ENCODE data around the gene ARMC8.

DNA sequence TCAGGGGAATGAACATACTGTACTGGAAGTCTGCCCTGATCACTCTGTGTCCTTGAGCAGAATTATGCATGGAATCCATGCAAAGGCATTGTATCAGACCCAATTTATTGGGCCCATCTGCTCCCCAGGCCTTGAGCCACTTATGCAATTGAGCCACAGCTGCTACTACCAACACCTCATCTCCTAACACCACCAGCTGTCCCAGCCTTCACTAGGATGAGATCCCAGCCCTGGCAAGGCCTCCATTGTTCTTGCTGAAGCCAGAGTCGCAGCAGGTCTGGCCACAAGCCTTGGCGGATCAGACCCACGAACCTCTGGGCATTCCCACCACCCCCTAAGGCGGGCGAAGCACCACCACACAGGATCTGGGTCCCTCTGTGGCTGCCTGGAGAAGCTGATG is 151.7 kb downstream of the ARMC8 start:
- TF ChIP-seq KDM5A (IDR thresholded peaks at IDR 0.05): no peak
- TF ChIP-seq, protein P1, sequence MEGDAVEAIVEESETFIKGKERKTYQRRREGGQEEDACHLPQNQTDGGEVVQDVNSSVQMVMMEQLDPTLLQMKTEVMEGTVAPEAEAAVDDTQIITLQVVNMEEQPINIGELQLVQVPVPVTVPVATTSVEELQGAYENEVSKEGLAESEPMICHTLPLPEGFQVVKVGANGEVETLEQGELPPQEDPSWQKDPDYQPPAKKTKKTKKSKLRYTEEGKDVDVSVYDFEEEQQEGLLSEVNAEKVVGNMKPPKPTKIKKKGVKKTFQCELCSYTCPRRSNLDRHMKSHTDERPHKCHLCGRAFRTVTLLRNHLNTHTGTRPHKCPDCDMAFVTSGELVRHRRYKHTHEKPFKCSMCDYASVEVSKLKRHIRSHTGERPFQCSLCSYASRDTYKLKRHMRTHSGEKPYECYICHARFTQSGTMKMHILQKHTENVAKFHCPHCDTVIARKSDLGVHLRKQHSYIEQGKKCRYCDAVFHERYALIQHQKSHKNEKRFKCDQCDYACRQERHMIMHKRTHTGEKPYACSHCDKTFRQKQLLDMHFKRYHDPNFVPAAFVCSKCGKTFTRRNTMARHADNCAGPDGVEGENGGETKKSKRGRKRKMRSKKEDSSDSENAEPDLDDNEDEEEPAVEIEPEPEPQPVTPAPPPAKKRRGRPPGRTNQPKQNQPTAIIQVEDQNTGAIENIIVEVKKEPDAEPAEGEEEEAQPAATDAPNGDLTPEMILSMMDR (IDR thresholded peaks at IDR 0.05): no peak
- TF ChIP-seq MAX (IDR thresholded peaks at IDR 0.05): no peak
- TF ChIP-seq NFE2L2 (conservative IDR thresholded peaks at IDR 0.05; ENCODE audit: low read length): no peak
- no peak for TF ChIP-seq MAZ (IDR thresholded peaks at IDR 0.05; ENCODE audit: borderline replicate concordance, low read depth, low read length)
- TF ChIP-seq RAD21 (conservative IDR thresholded peaks at IDR 0.05 in 1 of 2, IDR thresholded peaks at IDR 0.05 in 1 of 2): no peak
- TF ChIP-seq NR3C1 (IDR thresholded peaks at IDR 0.05): no peak
- no peak for TF ChIP-seq POLR2A (IDR thresholded peaks at IDR 0.05; ENCODE audit: low read length)
- no peak for TF ChIP-seq TFCP2L1 (CRISPR knock-in tag; IDR thresholded peaks at IDR 0.05)
- TF ChIP-seq RFX5 (IDR thresholded peaks at IDR 0.05): no peak
- TF ChIP-seq ZC3H11A (IDR thresholded peaks at IDR 0.05): no peak
